Dermis microvascular lymphatic vessel endothelial cell (primary cell): Measurements from ENCODE around the gene SLC44A4. TPM values are rescaled to one million over a fixed set of nuclear protein-coding genes. Genes with fewer than 3 reads are reported as not detected.
"Not testable (repeated sequence)": the region's sequence is repeated elsewhere in the genome, so short reads cannot be mapped to it uniquely, and the experiment has no call there.

Source experiments
- DNase-seq, 2 donors: peaks; one replicate each; pipeline versions ENCODE4 v3.0.0 to v3.0.0-alpha.2; 2010; ENCODE audit warnings: low read depth in 2 of 2
- total RNA-seq: library from RNA; depleted of rRNA; stranded (reverse); fragments of >200 nt; gene quantifications from 2 replicates; pipeline ENCODE4 v1.2.1, GENCODE V29; 2014

The SLC44A4 gene
- total RNA-seq, result under 0.01 TPM in 2 replicates

DNA sequence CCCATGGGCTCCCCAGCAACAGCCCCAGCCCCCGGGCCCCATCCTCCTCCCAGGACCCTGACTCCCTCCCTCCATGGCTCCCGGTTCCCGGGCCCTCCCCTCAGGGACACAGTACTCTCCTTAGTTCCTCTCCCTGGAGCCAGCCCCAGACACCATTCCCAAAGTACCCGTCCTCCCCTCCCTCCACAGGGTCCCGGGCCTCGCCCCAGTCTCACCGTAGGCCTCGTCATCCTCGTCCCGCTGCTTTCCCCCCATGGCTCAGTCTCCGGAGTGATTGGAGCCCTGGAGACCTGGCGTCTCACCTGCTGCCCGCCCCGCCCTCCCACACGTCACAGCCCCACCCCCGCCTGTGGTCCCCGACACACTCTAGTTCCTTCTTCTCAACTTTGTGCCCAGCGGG lies at the start of gene SLC44A4:
Gene SLC44A4 (minus strand): TSS at position 272 of the 400 bp plus-strand sequence. CDS start 17 bp downstream, at position 255.
- no peak for DNase-seq

DNA sequence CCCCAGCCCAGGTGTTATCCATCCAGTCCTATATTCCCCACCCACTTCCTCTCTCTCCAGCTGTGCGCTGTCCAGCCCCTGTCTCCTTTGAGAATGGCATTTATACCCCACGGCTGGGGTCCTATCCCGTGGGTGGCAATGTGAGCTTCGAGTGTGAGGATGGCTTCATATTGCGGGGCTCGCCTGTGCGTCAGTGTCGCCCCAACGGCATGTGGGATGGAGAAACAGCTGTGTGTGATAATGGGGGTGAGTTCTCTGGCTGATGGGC lies 49.8 kb upstream of the SLC44A4 start:
- DNase-seq, result no peak

DNA sequence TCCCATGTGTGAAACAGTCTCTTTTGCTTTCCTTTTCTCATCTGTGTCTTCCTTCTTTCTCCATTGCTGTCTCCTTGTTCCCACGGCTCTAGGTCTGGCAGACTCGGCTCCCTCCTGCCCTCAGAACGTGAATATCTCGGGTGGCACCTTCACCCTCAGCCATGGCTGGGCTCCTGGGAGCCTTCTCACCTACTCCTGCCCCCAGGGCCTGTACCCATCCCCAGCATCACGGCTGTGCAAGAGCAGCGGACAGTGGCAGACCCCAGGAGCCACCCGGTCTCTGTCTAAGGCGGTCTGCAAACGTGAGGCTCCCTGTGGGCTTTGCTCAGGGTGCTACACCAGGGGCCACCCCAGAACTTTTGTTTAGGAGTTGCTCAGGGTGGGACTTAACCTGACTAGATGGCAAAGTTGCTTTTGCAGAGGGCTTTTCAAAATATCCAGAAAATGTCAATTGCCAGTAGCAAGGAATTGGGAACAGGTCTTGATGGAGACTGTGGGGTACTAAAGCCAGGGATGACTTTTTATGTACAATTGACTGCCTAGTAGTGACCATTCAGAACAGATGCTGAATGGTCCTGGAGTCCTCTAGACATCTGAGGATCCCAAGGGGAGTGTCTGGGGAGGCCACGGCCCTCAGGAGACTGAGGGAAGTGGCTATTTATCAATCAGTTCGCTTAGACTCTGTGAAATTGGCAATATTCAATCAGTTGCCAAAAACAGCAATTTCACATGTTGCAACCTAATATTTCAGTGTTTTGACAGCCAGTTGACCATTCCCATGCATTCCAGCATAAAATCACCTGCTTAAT lies 49.3 kb upstream of the SLC44A4 start:
- DNase-seq, result no peak

DNA sequence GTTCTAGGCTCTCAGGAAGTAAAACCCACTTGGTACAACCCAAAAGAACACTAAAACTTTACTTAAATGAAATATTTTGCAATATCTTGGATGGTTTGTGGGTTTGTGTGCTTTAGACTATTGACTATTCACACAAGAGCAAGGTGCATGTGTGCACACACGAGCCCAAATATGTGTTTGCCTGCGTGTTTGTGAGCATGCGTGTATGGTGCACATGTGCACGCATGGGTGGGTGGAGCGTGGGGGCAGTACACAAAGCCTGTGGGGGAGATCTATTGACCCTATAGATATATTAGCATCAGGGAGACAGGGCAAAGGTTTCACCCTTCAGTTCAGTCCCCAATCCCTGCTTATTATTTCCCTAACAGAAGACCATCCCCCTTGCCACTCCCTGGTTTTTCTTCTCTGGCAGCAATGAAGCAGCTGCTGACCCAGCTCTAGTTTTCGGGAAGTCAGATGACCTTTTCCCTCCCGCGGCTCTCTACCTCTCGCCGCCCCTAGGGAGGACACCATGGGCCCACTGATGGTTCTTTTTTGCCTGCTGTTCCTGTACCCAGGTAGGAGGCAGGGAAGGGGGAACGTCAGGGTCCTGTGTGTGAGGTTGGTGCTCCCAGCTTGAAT lies 48.6 kb upstream of the SLC44A4 start, which contains the start of gene C2:
Gene C2 (plus strand): TSS at position 476 of the 621 bp plus-strand sequence. CDS start 36 bp downstream, at position 512.
- DNase-seq, result no peak

DNA sequence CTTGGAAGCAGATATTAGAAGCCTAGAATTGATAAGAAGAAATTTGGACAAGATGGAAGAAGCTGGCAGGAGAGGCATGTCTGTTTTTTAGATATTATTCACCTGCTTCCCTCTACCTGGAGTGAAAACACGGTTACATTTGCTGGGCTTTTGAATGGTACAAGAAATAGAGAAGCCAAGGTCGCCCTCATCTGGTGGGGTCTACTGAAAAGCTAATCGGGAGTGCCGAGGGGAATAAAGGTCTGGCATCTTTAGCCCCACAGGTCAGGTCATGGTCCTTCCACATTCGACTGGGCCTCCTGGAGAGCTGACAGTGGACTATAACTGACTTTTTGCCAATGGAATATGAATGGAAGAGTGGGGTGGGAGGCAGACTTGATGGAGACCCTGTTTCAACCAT lies 44.1 kb upstream of the SLC44A4 start:
- DNase-seq, result no peak

DNA sequence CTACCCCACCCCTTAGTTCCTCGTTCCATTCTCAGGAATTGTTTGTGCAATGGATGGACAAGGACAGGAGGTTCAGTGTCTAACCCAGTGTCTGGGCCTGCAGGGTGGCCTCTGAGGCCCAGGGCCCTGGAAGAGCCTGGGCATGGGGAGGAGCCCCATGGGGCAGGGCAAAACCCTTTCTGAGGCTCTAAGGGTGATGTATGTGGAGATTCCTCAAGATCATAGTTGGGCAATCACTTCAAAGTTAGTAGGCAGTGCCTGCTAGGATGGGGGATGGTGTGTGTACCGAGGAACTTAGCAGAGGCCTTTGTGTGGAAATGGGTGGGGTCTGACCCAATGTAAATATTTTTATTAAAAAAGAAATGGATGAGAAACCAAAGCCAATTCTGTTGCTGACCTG lies 42.0 kb upstream of the SLC44A4 start:
- no peak for DNase-seq

DNA sequence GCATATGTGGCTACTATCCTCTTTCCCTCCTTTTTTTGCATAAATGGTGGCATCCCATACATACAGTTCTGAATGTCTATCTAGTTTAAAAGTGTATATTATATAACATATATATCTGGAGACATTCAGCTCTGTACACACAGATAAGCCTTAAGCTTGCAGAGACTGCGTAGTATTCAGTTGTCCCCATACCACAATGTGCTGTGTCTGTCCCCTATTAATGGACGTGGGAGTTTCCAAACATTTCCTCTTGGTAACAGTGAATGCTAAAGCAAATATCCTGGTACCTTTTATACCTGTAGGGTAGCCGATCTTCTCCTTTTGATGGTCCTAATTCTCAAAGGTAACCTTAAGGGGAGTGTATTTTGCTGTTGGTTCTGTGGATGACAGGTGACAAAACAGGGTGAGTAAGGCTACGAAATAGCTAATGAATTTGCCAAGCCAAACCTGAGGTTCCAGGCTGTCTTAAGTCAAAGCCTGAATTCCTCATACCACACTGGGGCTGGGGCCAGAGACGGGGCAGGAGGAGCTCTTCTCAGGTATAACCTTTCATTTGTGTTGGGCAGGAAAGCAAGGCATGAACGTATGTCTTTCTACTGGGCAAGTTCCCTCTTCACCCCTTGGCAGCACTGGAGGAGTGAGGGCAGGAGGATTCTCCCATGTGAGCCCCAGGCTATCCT lies 41.0 kb upstream of the SLC44A4 start:
- DNase-seq, result no peak

DNA sequence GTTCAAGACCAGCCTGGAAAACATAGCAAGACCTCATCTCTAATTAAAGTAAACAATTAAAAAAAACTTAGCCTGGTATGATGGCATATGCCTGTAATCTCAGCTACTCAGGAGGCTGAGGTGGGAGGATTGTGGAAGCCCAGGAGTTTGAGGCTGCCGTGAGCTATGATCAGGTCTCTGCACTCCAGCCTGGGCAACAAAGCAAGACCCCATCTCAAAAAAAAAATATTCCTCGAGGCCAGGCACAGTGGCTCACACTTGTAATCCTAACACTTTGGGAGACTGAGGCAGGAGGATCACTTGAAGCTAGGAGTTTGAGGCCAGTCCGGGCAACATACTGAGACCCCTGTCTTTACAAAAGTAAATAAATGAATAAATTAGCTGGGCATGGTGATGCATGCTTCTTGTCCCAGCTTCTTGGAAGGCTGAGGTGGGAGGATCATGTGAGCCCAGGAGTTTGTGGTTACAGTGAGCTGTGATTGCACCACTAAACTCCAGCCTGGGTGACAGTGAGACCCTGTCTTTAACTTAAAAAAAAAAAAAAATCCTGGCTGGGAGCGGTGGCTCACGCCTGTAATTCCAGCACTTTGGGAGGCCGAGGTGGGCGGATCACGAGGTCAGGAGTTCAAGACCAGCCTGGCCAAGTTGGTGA lies 39.4 kb upstream of the SLC44A4 start:
- DNase-seq, result no peak

DNA sequence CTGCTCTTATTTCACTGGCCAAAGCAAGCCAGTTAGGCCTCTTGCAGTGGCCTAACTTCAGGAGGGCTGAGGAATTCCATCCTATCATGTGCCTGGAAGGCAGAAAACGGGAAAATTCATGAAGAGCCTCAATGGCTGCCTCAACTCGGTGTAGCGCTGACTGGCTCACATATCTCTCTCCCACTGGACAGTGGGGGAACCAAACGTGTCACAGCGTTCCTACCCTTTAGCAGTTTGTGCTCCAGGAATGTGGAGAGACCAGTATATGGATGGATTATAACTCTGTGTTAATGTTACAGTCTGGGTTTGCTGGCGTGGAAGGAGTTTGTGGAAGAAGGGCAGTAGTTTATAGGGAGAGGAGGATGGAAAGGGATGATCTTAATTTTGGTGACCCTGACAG lies 37.0 kb upstream of the SLC44A4 start:
- no peak for DNase-seq

DNA sequence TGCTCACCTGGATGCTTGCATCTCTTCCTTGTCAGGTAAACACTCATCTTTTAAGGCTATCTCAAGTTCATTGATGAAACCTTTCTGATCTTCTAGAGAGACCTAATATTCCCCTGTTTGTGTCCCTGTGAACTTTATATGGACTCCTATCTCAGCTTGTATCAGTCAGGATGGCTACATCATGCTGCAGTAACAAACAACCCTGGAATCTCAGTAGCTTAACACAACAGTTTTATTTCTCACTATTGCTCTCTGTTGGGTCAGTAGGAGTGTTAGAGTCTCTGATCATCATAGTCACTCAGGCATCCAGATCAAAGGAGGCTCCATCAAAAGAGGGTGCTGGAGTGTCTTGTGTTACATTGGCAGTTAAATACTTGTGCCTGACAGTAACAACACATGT lies 36.6 kb upstream of the SLC44A4 start:
- DNase-seq, result no peak

DNA sequence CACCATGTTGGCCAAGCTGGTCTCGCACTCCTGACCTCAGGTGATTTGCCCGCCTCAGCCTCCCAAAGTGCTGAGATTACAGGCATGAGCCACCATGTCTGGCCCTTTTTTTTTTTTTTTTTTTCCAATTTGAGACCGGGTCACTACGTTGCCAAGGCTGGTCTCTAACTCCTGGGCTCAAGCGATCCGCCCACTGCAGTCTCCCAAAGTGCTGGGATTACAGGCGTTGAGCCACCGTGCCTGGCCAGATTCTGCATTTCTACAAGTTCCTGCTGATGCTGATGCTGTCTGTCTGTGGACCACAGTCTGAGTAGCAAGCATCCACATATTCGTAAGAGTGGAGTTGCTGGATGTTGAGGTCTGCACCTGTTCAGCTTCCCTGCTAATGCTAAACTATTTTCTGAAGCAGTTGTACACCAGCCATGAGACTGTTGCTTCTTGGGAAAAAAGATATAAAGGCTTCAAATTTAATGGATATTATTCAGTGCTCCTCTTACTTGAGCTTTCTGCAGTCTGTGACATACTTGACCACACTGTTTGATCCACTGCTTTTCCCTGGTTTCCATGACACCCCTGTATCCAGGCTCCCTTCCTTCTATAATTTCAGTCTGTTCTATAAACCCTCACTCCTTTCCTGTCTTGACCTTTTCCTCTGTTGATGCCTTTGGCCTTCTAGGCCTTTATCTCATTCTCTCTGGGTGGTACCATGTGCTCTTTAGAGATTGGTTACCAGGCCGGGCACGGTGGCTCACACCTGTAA lies 33.2 kb upstream of the SLC44A4 start:
- DNase-seq, result no peak

DNA sequence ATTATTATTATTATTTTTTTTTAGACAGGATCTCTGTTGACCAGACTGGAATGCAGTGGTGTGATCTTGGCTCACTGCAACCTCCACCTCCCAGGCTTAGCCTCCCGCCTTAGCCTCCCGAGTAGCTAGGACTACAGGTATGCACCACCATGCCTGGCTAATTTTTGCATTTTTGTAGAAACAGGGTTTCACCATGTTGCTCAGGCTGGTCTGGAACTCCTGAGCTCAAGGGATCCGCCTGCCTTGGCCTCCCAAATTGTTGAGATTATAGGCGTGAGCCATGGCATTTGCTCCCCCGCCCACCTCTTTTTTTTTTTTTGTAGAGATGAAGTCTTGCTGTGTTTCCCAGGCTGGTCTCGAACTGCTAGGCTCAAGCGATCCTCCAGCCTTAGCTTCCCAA lies 30.5 kb upstream of the SLC44A4 start:
- not testable (repeated sequence) for DNase-seq

DNA sequence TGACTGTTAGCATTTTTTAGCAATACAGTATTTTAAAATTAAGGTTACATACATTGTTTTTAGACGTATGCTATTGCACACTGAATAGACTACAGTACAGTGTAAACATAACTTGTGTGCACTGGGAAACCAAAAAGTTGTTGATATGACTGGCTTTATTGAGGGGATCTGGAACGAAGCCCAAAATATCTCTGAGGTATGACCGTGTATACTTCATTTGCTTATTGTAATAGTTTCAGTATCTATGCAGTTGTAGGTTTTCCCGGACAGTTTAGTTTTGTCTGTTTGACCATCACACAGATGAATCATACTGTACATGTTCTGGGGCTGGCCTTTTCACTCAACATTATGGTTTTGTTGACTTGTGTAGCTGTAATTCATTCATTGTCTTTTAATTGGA lies 30.0 kb upstream of the SLC44A4 start:
- DNase-seq, result no peak

DNA sequence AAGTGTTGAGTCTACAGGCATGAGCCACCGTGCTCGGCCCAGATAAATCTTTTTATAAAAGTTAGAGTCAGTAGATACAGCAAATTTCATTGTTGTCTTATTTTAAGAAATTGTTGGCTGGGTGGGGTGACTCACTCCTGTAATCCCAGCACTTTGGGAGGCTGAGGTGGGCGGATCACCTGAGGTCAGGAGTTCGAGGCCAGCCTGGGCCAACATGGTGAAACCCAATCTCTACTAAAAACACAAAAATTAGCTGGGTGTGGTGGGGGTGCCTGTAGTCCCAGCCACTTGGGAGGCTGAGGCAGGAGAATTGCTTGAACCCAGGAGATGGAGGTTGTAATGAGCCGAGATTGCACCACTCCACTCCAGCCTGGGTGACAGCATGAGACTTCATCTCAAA lies 29.5 kb upstream of the SLC44A4 start:
- not testable (repeated sequence) for DNase-seq

DNA sequence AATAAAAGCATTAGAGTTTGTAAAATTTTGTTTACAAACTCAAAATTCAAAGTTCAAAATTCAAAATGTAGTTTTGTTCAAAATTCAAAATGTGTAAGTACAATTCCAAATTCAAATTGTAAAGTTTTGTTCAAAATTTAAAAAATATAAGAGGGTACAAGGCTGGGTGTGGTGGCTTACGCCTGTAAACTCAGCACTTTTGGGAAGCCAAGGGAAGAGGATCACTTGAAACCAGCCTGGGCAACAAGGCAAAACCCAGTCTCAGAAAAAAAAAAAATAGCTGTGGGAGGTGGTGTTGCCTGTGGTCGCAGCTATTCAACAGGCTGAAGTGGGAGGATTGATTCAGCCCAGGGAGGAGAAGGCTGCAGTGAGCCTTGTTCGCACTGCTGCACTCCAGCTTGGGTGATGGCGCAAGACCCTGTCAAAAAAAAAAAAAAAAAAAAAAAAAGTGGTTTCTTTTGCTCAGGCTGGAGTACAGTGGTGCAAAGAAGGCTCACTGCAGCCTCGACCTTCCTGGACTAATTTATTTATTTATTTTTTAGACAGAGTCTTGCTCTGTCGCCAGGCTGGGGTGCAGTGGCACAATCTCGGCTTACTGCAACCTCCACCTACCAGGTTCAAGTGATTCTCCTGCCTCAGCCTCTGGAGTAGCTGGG lies 28.5 kb upstream of the SLC44A4 start:
- no peak for DNase-seq

DNA sequence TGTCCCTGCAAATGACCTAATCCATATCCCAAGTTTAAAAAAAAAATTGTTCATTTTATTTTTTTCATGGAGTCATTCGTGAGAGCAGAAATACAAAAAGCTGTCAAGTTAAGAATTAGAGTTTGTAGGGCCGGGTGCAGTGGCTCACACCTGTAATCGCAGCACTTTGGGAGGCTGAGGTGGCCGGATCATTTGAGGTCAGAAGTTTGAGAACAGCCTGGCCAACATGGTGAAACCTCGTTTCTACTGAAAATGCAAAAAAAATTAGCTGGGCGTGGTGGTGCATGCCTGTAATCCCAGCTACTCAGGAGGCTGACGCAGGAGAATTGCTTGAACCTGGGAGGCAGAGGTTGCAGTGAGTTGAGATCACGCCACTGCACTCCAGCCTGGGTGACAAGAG lies 27.9 kb upstream of the SLC44A4 start:
- not testable (repeated sequence) for DNase-seq

DNA sequence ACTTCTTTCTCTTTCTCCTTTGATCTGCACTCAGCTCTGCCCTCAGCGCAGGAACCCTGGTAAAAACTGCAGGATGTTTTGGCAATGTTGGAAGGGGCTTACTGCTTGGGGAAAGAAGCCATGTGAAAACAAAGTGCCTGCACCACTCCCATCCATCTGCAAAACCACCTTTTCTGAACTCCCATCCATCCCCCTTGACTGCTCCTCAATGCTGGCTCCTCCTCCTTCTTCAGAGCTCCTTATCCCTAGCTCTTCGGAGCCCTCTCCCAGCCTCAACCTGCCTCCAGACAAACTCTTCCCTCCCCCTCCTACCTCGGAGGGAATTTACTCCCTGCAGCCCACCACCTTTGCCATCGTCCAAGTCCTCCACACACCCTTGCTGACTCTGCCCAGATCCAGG lies 27.3 kb upstream of the SLC44A4 start:
- DNase-seq, result no peak

DNA sequence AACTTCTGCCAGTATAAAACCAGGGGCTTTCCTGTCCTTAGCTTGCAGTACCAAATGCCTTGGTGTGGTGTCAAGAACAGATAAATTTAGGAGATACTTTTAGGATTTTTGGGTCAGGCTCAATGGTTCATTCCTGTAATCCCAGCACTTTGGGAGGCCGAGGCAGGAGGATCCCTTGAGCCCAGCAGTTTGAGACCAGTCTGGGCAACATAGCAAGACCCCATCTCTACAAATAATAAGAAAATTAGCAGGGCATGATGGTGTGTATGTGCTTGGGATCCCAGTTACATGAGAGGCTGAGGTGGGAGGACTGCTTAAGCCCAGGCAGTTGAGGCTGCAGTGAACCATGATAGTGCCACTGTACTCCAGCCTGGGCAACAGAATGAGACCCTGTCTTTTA lies 26.2 kb upstream of the SLC44A4 start:
- DNase-seq, result no peak

DNA sequence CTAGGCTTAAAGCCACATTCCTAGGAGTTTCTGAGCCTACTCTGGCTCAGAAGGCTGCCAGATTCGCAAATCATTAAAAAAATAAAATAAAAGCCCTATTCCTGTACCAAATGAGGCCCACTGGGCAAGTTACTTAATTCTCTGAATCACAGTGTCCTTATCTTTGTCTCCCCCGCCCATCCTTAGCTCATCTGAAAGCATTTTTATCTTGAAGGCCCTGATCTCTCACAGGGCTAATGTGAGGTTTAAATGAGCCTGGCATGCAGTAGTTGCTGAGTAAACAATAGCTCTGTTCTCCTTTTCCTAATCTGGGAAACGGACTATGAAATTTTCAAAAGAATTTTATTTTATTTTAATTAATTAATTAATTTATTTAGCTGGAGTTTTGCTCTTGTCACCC lies 25.2 kb upstream of the SLC44A4 start:
- no peak for DNase-seq

DNA sequence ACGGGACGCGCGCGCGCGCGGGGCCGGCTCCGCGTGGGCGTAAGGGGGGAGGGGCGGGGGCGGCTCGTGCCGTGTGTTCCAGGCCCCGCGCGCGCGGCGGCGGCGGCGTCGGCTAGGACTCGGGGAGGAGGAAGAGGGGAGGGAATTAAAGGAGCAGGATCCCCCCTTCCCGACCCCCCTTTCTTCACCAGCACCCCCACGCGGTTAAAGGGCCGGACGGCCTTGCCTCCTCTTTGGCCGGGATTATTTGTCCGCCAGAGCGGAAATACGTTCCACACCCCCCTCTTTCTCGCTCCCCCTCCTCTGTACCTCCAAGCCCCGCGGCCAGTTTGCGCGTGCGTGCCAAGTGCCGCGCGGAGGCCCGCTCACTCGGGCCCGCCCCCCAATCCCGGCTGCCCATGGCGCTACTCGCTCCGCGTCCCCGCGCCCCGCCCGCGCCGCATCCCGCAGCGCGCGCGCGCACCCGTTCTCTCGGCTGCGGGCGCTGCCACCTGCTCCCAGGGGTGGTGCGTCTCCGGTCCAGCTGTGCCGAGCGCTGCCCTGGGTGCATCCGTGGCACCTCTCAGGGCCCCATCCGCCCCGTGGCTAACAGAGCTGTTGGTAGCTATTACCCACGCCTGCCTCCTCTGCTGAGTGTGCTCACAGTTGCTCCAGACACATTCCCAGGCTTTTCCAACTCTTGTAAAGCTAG lies 23.3 kb upstream of the SLC44A4 start, which contains the start of gene ZBTB12:
Gene ZBTB12 (minus strand): TSS at position 134 of the 691 bp plus-strand sequence. CDS start 781 bp downstream, outside the sequence.
- peak; percentile 83 to 93 for DNase-seq
